Measurements from ENCODE around the gene TIMM44.
A peak's percentile ranks its signal among the peaks of the same experiment; 100 is the strongest.

Gene TIMM44

GRCh38 chr19:7904074-7905020 is 39.1 kb downstream of the TIMM44 start:
- TF ChIP-seq, protein P1, sequence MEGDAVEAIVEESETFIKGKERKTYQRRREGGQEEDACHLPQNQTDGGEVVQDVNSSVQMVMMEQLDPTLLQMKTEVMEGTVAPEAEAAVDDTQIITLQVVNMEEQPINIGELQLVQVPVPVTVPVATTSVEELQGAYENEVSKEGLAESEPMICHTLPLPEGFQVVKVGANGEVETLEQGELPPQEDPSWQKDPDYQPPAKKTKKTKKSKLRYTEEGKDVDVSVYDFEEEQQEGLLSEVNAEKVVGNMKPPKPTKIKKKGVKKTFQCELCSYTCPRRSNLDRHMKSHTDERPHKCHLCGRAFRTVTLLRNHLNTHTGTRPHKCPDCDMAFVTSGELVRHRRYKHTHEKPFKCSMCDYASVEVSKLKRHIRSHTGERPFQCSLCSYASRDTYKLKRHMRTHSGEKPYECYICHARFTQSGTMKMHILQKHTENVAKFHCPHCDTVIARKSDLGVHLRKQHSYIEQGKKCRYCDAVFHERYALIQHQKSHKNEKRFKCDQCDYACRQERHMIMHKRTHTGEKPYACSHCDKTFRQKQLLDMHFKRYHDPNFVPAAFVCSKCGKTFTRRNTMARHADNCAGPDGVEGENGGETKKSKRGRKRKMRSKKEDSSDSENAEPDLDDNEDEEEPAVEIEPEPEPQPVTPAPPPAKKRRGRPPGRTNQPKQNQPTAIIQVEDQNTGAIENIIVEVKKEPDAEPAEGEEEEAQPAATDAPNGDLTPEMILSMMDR (conservative IDR thresholded peaks at IDR 0.05), result no peak
- peak overlapping the region; percentile 80 for H3K27ac ChIP-seq

DNA sequence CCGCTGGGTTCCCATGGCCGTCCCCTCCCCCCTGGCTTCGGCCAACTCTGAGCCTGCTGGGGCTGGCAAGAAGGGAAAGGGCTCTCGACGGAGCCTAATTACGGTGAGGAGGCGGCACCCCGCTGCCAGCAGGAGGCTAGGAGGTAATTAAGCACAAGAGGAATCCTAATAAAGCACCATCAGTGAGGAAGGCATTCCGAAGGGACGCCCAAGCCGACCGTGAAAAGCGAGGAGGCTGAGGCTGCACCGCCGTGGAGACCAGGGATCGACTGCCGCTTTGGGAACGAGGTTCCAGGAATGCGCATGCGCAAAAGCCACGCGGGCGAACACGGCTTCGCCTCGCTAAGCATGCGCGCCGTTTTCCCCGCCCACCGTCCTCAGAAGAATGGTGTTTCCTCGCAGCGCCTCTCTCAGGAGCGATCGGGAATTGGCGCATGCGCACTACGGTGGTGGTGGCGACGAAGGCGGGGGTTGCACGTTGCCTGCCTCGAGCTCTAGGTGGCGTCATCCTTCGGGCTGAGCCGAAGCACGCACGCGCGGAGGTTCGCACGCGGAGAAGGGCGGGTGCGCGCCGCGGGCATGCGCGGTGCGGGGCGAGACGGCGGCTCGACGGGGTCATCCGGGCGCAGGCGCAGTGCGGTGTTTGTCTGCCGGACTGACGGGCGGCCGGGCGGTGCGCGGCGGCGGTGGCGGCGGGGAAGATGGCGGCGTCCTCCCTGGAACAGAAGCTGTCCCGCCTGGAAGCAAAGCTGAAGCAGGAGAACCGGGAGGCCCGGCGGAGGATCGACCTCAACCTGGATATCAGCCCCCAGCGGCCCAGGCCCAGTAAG is 40.0 kb downstream of the TIMM44 start, which contains the start of gene MAP2K7:
Gene MAP2K7, plus strand, starts transcription at position 634 of the 830 bp plus-strand sequence. Its CDS starts 68 bp downstream, at position 702.
- peak within 1 kb of the TSS; percentile 80 for H3K27ac ChIP-seq
- TF ChIP-seq, protein P1 (conservative IDR thresholded peaks at IDR 0.05), result peak; percentile 75

- peak overlapping the region; percentile 80 for H3K27ac ChIP-seq
- TF ChIP-seq, protein P1 (conservative IDR thresholded peaks at IDR 0.05), result no peak
These were observed 40.6 kb downstream of the TIMM44 start for GRCh38 chr19:7902796-7903243.

GRCh38 chr19:7901337-7901736 is 42.1 kb downstream of the TIMM44 start:
- TF ChIP-seq, protein P1 (conservative IDR thresholded peaks at IDR 0.05), result no peak
- no peak overlapping the region for H3K27ac ChIP-seq

DNA sequence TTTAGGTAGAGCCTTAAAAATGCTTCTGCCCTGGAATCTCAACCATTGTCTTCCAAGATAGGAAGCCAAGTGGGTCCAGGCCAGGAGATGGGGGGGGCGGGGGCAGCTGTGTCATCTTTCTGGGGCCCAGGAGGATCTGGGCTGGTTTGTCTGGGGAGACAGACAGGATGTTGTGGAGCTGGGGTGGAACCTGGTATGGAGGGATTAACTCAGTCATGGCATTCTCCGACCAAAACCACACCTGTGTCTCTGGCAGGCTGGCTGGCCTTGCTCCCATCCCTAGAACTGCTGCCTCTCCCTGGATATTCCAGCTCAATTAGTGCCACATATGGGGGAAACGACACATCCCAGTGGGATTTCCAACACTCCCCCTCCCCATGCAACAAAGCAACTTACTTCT is 42.5 kb downstream of the TIMM44 start:
- TF ChIP-seq, protein P1 (conservative IDR thresholded peaks at IDR 0.05), result no peak
- H3K27ac ChIP-seq, result no peak overlapping the region

DNA sequence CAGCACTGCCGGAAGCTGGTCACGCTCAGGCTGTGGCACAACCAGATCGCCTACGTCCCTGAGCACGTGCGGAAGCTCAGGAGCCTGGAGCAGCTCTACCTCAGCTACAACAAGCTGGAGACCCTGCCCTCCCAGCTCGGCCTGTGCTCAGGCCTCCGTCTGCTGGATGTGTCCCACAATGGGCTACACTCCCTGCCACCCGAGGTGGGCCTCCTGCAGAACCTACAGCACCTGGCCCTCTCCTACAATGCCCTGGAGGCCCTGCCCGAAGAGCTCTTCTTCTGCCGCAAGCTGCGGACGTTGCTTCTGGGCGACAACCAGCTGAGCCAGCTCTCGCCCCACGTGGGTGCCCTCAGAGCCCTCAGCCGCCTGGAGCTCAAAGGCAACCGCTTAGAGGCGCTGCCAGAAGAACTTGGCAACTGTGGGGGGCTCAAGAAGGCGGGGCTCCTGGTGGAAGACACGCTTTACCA is 43.0 kb downstream of the TIMM44 start:
- H3K27ac ChIP-seq, result no peak overlapping the region
- TF ChIP-seq, protein P1 (conservative IDR thresholded peaks at IDR 0.05), result no peak

All from VCaP (cell line).